Mesothelial cell of epicardium (in vitro differentiated cells): ENCODE results near the gene ENO2. TPM values are rescaled to one million over a fixed set of nuclear protein-coding genes. Genes with fewer than 3 reads are reported as not detected.

ENCODE experiments used
- DNase-seq, 2 experiments: peaks; one replicate each; pipeline ENCODE4 v3.0.0; 2021; ENCODE audit warnings: low spot score in 2 of 2; ENCODE audit not compliant: unreplicated experiment in 2 of 2
- H3K27ac Mint-ChIP-seq: 2 replicates; pipeline ENCODE4 v1.8.0; 2021; ENCODE audit warnings: mixed read lengths
- H3K27me3 Mint-ChIP-seq: 2 replicates; pipeline ENCODE4 v1.8.0; 2021; ENCODE audit warnings: low read depth, mixed read lengths
- H3K36me3 Mint-ChIP-seq: 2 replicates; pipeline ENCODE4 v1.8.0; 2021; ENCODE audit warnings: mixed read lengths
- H3K4me1 Mint-ChIP-seq: 2 replicates; pipeline ENCODE4 v1.8.0; 2021; ENCODE audit warnings: mixed read lengths
- H3K4me3 Mint-ChIP-seq: 2 replicates; pipeline ENCODE4 v1.8.0; 2021; ENCODE audit warnings: mild to moderate bottlenecking, moderate library complexity, mixed read lengths
- H3K9me3 Mint-ChIP-seq: 2 replicates; pipeline ENCODE4 v1.8.0; 2021; ENCODE audit warnings: mixed read lengths
- CTCF ChIP-seq: fragments of 200-600 bp; sonication (generic); IDR thresholded peaks from one replicate; pipeline ENCODE4 v1.5.0; 2021; ENCODE audit warnings: antibody characterized with exemption; ENCODE audit not compliant: unreplicated experiment
- total RNA-seq: library from RNA; stranded (reverse); gene quantifications from 3 replicates; pipeline ENCODE4 v1.2.1, GENCODE V29; 2021

Gene ENO2
- total RNA-seq, 1 donor from 2014 or later = 30.7 TPM

GRCh38 chr12:6963791-6964413 is 49.5 kb downstream of the ENO2 start:
- Mint-ChIP-seq H3K4me3 (peak overlapping the region; percentile 78), H3K4me1 (peaks cover 40% of the 10 kb centered on the region), H3K9me3 (no peaks in the 10 kb centered on the region), H3K36me3 (peaks cover 4% of the 10 kb centered on the region), H3K27ac (peak overlapping the region; percentile 92), H3K27me3 (no peaks in the 10 kb centered on the region)
- no peak for DNase-seq
- no peak for TF ChIP-seq CTCF

- Mint-ChIP-seq H3K27ac (peak overlapping the region; percentile 92), H3K9me3 (no peaks in the 10 kb centered on the region), H3K4me3 (peak overlapping the region; percentile 78), H3K36me3 (peaks cover 4% of the 10 kb centered on the region), H3K4me1 (peaks cover 46% of the 10 kb centered on the region), H3K27me3 (no peaks in the 10 kb centered on the region)
- no peak for DNase-seq
- TF ChIP-seq CTCF = no peak
These were observed 50.2 kb downstream of the ENO2 start for GRCh38 chr12:6964605-6965025.

- DNase-seq = peak; percentile 72 to 87
- Mint-ChIP-seq H3K27me3 (no peaks in the 10 kb centered on the region), H3K27ac (peak overlapping the region; percentile 92), H3K36me3 (peaks cover 4% of the 10 kb centered on the region), H3K4me3 (peak overlapping the region; percentile 78), H3K9me3 (no peaks in the 10 kb centered on the region), H3K4me1 (peaks cover 48% of the 10 kb centered on the region)
- TF ChIP-seq CTCF = peak; percentile 93
These were observed 50.8 kb downstream of the ENO2 start for GRCh38 chr12:6965026-6965661.

- Mint-ChIP-seq H3K4me3 (no peak overlapping the region), H3K4me1 (peaks cover 49% of the 10 kb centered on the region), H3K36me3 (peaks cover 4% of the 10 kb centered on the region), H3K27ac (peak overlapping the region; percentile 92), H3K27me3 (no peaks in the 10 kb centered on the region), H3K9me3 (no peaks in the 10 kb centered on the region)
- no peak for TF ChIP-seq CTCF
- no peak for DNase-seq
These were observed 51.3 kb downstream of the ENO2 start for GRCh38 chr12:6965714-6966113.

- Mint-ChIP-seq H3K27ac (peak overlapping the region; percentile 76), H3K36me3 (peaks cover 4% of the 10 kb centered on the region), H3K4me1 (peaks cover 50% of the 10 kb centered on the region), H3K27me3 (no peaks in the 10 kb centered on the region), H3K4me3 (no peak overlapping the region), H3K9me3 (no peaks in the 10 kb centered on the region)
- no peak for DNase-seq
- no peak for TF ChIP-seq CTCF
These were observed 52.0 kb downstream of the ENO2 start for GRCh38 chr12:6966351-6966750.
